Tibial nerve (tissue), 4 donors: ENCODE measurements around the gene WTIP. TPM values are rescaled to one million over a fixed set of nuclear protein-coding genes. Genes with fewer than 3 reads are reported as not detected.
"Not testable (repeated sequence)": the region's sequence is repeated elsewhere in the genome, so short reads cannot be mapped to it uniquely, and the experiment has no call there.

Experiments used
- DNase-seq, 2 donors: peaks; one replicate each; pipeline ENCODE4 v3.0.0-alpha.2; 2019; ENCODE audit warnings: low spot score in 2 of 2
- H3K27ac ChIP-seq, 4 donors: fragments of 200-600 bp; sonication (generic) in 3 of 4; one replicate each; pipeline ENCODE4 v1.5.1; 2017 to 2019; ENCODE audit warnings: mild to moderate bottlenecking in 1 of 4
- H3K27me3 ChIP-seq, 2 donors: fragments of 200-600 bp; sonication (generic) in 1 of 2; one replicate each; pipeline versions ENCODE4 v1.5.1 to v1.6.0; 2017 to 2019
- H3K36me3 ChIP-seq, 3 donors: fragments of 200-600 bp; sonication (generic); one replicate each; pipeline ENCODE4 v1.5.1; 2018 to 2019
- H3K4me1 ChIP-seq, 4 donors: fragments of 200-600 bp; sonication (generic) in 3 of 4; one replicate each; pipeline ENCODE4 v1.5.1; 2017 to 2019
- H3K4me3 ChIP-seq, 4 donors: fragments of 200-600 bp; sonication (generic) in 3 of 4; one replicate each; pipeline ENCODE4 v1.5.1; 2017 to 2019; ENCODE audit warnings: mild to moderate bottlenecking in 1 of 4, moderate library complexity in 1 of 4
- H3K9me3 ChIP-seq, 4 donors: fragments of 200-600 bp; sonication (generic) in 3 of 4; one replicate each; pipeline ENCODE4 v1.5.1; 2017 to 2019
- CTCF ChIP-seq, 5 experiments: fragments of 200-600 bp in 3 of 5; fragments of 450-650 bp in 2 of 5; sonication (generic) in 3 of 5; IDR thresholded peaks; one replicate each; pipeline ENCODE4 v1.5.1; 2016 to 2019; ENCODE audit warnings: antibody characterized with exemption in 5 of 5, mild to moderate bottlenecking in 3 of 5, moderate library complexity in 2 of 5
- EP300 ChIP-seq, 2 donors: sonication (generic); formaldehyde crosslinking; IDR thresholded peaks; one replicate each; pipeline ENCODE4 v1.6.1; 2017; ENCODE audit warnings: antibody characterized with exemption in 2 of 2, mild to moderate bottlenecking in 1 of 2
- POLR2A ChIP-seq, 2 donors: fragments of 450-650 bp; IDR thresholded peaks; one replicate each; pipeline ENCODE4 v1.6.1; 2017; ENCODE audit warnings: antibody characterized with exemption in 2 of 2, mild to moderate bottlenecking in 2 of 2, moderate library complexity in 2 of 2
- WGBS, 2 donors: methylation state at CpG; one replicate each; pipeline ENCODE4 v1.1.5; 2018; 5-methylcytosine and 5-hydroxymethylcytosine counted together
- total RNA-seq, 4 donors: library from RNA; depleted of rRNA; stranded (reverse); fragments of >200 nt; gene quantifications; one replicate each; pipeline ENCODE4 v1.1.0, GENCODE V29; 2016

WTIP gene
- total RNA-seq, 4 donors from 2014 or later: 18.4 to 55.5 (median 30.4) TPM

DNA sequence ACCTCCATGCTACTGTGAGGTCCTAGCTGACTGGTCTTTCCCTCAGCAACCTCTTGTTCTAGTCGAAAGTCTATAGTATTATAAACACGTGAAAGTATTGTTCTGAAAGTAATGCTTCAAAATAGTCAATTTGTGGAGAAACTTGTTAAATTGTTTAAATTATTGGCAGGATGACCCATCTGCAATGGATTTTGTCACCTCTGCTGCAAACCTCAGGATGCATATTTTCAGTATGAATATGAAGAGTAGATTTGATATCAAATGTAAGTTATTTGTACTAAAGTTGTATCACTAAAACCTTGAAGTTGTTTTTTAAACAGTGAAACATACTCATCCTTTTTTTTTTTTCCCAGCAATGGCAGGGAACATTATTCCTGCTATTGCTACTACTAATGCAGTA is 27.5 kb upstream of the WTIP start:
- no peak for DNase-seq
- H3K36me3 ChIP-seq: peaks cover 3 to 93% (median 4%) of the 10 kb centered on the region in 3 donors
- no peak overlapping the region for H3K4me3 ChIP-seq
- no peaks in the 10 kb centered on the region for H3K27me3 ChIP-seq
- no peaks in the 10 kb centered on the region for H3K4me1 ChIP-seq
- H3K27ac ChIP-seq: no peak overlapping the region
- TF ChIP-seq POLR2A (IDR thresholded peaks at IDR 0.05) (no peak), CTCF (IDR thresholded peaks at IDR 0.05) (no peak), EP300 (IDR thresholded peaks at IDR 0.05) (no peak)
- H3K9me3 ChIP-seq: no peaks in the 10 kb centered on the region
- 86 to 91% methylated on average over 2 of the region's 2 CpGs for WGBS, 2 donors

DNA sequence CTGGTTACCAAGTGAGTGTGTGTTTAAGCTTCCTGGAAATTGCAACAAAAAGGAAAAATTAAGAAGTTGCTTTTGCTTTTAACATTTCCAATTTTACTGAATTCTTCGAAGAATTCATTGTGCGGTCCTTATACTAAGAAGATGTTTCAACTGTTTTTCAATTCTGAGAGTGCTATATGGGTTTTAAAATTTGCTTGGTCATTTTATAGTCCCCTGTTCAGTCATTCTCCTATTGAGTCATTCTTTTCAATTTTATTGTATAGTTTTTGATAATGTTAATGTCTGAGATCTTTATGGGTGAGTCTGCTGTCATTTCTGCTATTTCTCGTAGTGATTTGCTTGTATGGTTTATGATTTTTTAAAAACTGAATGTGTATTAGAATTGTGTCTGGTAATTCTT is 26.9 kb upstream of the WTIP start:
- DNase-seq: no peak
- WGBS, 2 donors: 90 to 93% methylated on average over 3 of the region's 3 CpGs
- TF ChIP-seq EP300 (IDR thresholded peaks at IDR 0.05) (no peak), CTCF (IDR thresholded peaks at IDR 0.05) (no peak), POLR2A (IDR thresholded peaks at IDR 0.05) (no peak)
- Histone ChIP-seq H3K27me3 (no peaks in the 10 kb centered on the region), H3K4me3 (no peak overlapping the region), H3K9me3 (no peaks in the 10 kb centered on the region), H3K36me3 (peaks cover 3 to 96% (median 4%) of the 10 kb centered on the region in 3 donors), H3K4me1 (no peaks in the 10 kb centered on the region), H3K27ac (no peak overlapping the region)

DNA sequence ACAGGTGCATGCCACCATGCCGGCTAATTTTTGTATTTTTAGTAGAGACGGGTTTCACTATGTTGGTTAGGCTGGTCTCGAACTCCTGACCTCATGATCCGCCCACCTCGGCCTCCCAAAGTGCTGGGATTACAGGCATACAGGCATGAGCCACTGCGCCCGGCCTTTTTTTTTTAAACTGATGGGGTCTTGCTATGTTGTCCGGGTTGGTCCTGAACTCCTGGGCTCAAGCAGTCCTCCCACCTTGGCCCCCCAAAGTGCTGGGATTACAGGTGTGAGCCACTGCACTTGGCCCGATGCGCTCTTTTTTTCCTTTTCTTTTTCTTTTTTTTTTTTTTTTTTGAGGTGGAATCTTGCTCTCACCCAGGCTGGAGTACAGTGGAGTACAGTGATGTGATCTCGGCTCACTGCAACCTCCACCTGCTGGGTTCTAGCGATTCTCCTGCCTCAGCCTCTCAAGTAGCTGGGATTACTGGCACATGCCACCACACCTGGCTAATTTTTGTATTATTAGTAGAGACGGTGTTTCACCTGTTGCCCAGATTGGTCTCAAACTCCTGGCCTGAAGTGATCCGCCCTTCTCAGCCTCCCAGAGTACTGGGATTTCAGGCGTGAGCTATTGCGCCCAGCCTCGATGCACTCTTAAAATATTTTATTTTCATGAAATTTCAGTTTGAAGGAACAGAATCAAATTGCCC is 25.6 kb upstream of the WTIP start:
- not testable (repeated sequence) for H3K27ac ChIP-seq, H3K27me3 ChIP-seq, H3K9me3 ChIP-seq, H3K4me1 ChIP-seq, H3K4me3 ChIP-seq, DNase-seq
- WGBS, 2 donors: 92 to 93% methylated on average over 17 of the region's 17 CpGs
- H3K36me3 ChIP-seq: peaks cover 3 to 96% (median 11%) of the 10 kb centered on the region in 3 donors

DNA sequence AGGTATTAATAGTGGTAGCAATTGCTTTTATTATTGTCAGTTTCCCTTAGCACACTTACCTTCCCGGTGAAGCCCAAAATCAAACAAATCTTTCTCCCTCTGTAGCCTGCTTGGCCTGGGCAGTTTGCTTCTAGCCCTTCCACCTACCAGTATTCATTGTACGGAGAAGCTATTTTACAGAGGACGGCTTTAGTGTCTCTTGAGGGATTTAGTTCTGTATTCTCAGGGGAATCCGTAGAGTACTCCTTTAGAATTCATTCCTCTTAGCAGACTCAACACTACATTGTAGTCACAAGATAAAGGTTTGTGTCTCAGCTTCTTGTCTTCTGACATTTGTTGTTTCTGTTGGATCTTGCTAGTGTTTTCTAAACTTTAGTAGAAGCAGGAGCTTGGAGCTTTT is 24.1 kb upstream of the WTIP start:
- H3K27ac ChIP-seq: no peak overlapping the region
- DNase-seq: no peak
- H3K4me3 ChIP-seq: no peak overlapping the region
- WGBS, 2 donors: 68 to 77% methylated on average over 4 of the region's 4 CpGs
- H3K9me3 ChIP-seq: no peaks in the 10 kb centered on the region
- H3K36me3 ChIP-seq: peaks cover 6 to 96% (median 17%) of the 10 kb centered on the region in 3 donors
- H3K27me3 ChIP-seq: no peaks in the 10 kb centered on the region
- H3K4me1 ChIP-seq: peaks cover 0 to 5% (median 0%) of the 10 kb centered on the region in 4 donors
- TF ChIP-seq CTCF (IDR thresholded peaks at IDR 0.05) (no peak), POLR2A (IDR thresholded peaks at IDR 0.05) (no peak), EP300 (IDR thresholded peaks at IDR 0.05) (no peak)

DNA sequence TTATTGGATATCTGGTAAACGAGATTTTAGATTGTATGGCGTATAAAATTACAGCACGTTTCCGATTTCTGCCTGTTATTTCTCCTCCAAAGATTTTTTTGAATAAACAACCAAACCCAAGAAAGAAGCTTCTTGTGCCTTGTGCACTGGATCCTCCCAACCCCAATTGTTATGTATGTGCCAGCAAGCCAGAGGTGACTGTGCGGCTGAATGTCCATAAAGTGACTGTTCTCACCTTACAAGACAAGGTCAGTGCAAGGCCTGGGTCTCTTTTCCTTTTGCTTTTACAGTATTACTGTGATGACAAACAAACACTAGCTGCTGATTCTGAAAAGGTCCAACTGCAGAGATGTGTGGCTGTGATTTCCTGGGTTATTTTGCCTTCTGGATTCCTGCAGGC is 22.9 kb upstream of the WTIP start:
- peaks cover 8 to 94% (median 17%) of the 10 kb centered on the region in 3 donors for H3K36me3 ChIP-seq
- no peak overlapping the region for H3K4me3 ChIP-seq
- no peaks in the 10 kb centered on the region for H3K9me3 ChIP-seq
- H3K4me1 ChIP-seq: peaks cover 0 to 5% (median 0%) of the 10 kb centered on the region in 4 donors
- no peak for DNase-seq
- no peak for TF ChIP-seq CTCF (IDR thresholded peaks at IDR 0.05)
- TF ChIP-seq EP300 (IDR thresholded peaks at IDR 0.05): no peak
- H3K27me3 ChIP-seq: no peaks in the 10 kb centered on the region
- WGBS, 2 donors: 85 to 89% methylated on average over 5 of the region's 5 CpGs
- no peak overlapping the region for H3K27ac ChIP-seq
